Esophagus muscularis mucosa (tissue), 4 donors: ENCODE results near the gene PPP1R1B. TPM values are rescaled to one million over a fixed set of nuclear protein-coding genes. Genes with fewer than 3 reads are reported as not detected.

Source experiments
- DNase-seq: peaks from one replicate; pipeline ENCODE4 v3.0.0-alpha.2; 2017; ENCODE audit errors: extremely low spot score
- H3K27ac ChIP-seq, 4 donors: fragments of 200-600 bp; sonication (generic); replicated peaks in 1 of 4; 1 replicate in 3 of 4; 2 replicates in 1 of 4; pipeline ENCODE4 v1.5.1; 2016 to 2019; ENCODE audit warnings: mild to moderate bottlenecking in 1 of 4
- H3K27me3 ChIP-seq, 4 donors: fragments of 200-600 bp; sonication (generic); one replicate each; pipeline versions ENCODE4 v1.5.1 to v1.6.0; 2016 to 2019
- H3K36me3 ChIP-seq, 4 donors: fragments of 200-600 bp; sonication (generic); one replicate each; pipeline ENCODE4 v1.5.1; 2016 to 2019
- H3K4me1 ChIP-seq, 4 donors: fragments of 200-600 bp; sonication (generic); one replicate each; pipeline ENCODE4 v1.5.1; 2016 to 2019
- H3K4me3 ChIP-seq, 4 donors: fragments of 200-600 bp; sonication (generic); 1 replicate in 2 of 4; 2 replicates in 2 of 4; pipeline ENCODE4 v1.5.1; 2016 to 2019; ENCODE audit warnings: mild to moderate bottlenecking in 4 of 4, moderate library complexity in 1 of 4
- H3K9me3 ChIP-seq, 4 donors: fragments of 200-600 bp; sonication (generic); 1 replicate in 3 of 4; 2 replicates in 1 of 4; pipeline ENCODE4 v1.5.1; 2016 to 2019
- EP300 ChIP-seq: sonication (generic); formaldehyde crosslinking; IDR thresholded peaks from one replicate; pipeline ENCODE4 v1.6.1; 2017; ENCODE audit warnings: antibody characterized with exemption
- POLR2A ChIP-seq: fragments of 450-650 bp; IDR thresholded peaks from one replicate; pipeline ENCODE4 v1.6.1; 2017; ENCODE audit warnings: antibody characterized with exemption, moderate library complexity, mild to moderate bottlenecking, low read depth
- POLR2AphosphoS5 ChIP-seq, 2 donors: sonication (generic); formaldehyde crosslinking; IDR thresholded peaks; one replicate each; pipeline ENCODE4 v1.6.1; 2017; ENCODE audit warnings: antibody characterized with exemption in 2 of 2
- WGBS: methylation state at CpG from one replicate; pipeline ENCODE4 v1.1.5; 2018; 5-methylcytosine and 5-hydroxymethylcytosine counted together
- intact Hi-C: fragments of 100-400 bp; cut with DNase I; formaldehyde crosslinking; loops from one replicate; pipeline ENCODE4 v1.15.1; 2023
- total RNA-seq, 4 donors: library from RNA; depleted of rRNA; stranded (reverse); fragments of >200 nt; gene quantifications; one replicate each; pipeline versions ENCODE4 v1.1.0 to v1.2.1, GENCODE V29; 2016
- TF ChIP-seq, protein P1 (sequence below), 3 experiments: fragments of 200-600 bp in 2 of 3; fragments of 450-650 bp in 1 of 3; sonication (generic) in 2 of 3; IDR thresholded peaks; one replicate each; pipeline ENCODE4 v1.5.1; 2017 to 2019; ENCODE audit warnings: antibody characterized with exemption in 3 of 3, mild to moderate bottlenecking in 2 of 3, moderate library complexity in 1 of 3

Gene PPP1R1B
- total RNA-seq, 4 donors from 2014 or later = 4.9 to 14.8 (median 9.8) TPM

DNA sequence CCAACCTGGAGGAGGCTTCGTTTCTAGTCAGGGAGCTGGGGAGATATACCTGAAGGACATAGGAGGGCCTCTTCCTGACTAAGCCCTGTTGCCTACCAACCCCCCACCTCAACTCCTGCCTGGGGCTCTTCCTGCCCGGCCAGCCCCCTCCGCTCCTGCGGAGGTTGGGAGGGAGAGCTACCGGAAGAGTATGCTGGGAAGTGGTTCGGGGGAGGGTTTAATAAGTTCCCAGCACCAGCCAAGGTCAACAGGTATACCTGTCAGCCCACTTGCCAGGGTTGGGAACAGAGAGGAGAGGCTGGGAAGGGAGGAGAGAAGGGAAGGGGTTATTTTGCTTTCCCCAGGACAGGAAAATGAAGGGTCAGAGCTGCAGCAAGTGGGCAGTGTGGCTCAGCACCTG lies 4.7 kb downstream of the PPP1R1B start:
- no peaks in the 10 kb centered on the region for H3K36me3 ChIP-seq
- DNase-seq = no peak
- H3K27ac ChIP-seq = peak overlapping the region in 1 of 4 donors; percentile 34
- no peaks in the 10 kb centered on the region for H3K9me3 ChIP-seq
- 30% methylated on average over 6 of the region's 6 CpGs for WGBS
- TF ChIP-seq EP300 (no peak), POLR2AphosphoS5 (IDR thresholded peaks at IDR 0.05) (no peak), POLR2A (no peak)
- TF ChIP-seq, protein P1, sequence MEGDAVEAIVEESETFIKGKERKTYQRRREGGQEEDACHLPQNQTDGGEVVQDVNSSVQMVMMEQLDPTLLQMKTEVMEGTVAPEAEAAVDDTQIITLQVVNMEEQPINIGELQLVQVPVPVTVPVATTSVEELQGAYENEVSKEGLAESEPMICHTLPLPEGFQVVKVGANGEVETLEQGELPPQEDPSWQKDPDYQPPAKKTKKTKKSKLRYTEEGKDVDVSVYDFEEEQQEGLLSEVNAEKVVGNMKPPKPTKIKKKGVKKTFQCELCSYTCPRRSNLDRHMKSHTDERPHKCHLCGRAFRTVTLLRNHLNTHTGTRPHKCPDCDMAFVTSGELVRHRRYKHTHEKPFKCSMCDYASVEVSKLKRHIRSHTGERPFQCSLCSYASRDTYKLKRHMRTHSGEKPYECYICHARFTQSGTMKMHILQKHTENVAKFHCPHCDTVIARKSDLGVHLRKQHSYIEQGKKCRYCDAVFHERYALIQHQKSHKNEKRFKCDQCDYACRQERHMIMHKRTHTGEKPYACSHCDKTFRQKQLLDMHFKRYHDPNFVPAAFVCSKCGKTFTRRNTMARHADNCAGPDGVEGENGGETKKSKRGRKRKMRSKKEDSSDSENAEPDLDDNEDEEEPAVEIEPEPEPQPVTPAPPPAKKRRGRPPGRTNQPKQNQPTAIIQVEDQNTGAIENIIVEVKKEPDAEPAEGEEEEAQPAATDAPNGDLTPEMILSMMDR (IDR thresholded peaks at IDR 0.05) = no peak
- H3K27me3 ChIP-seq = peaks cover 0 to 64% (median 20%) of the 10 kb centered on the region in 4 donors
- peaks cover 23 to 36% (median 29%) of the 10 kb centered on the region in 4 donors for H3K4me1 ChIP-seq
- intact Hi-C loops = no loop called here
- no peak overlapping the region for H3K4me3 ChIP-seq

- Histone ChIP-seq H3K4me1 (peaks cover 17 to 31% (median 24%) of the 10 kb centered on the region in 4 donors), H3K4me3 (no peak overlapping the region), H3K36me3 (no peaks in the 10 kb centered on the region), H3K9me3 (no peaks in the 10 kb centered on the region), H3K27me3 (peaks cover 0 to 54% (median 11%) of the 10 kb centered on the region in 4 donors), H3K27ac (peak overlapping the region in 1 of 4 donors; percentile 34)
- intact Hi-C loops = no loop called here
- no peak for DNase-seq
- 43% methylated on average over 11 of the region's 13 CpGs for WGBS
- TF ChIP-seq EP300 (no peak), POLR2AphosphoS5 (IDR thresholded peaks at IDR 0.05) (no peak), POLR2A (no peak)
- TF ChIP-seq, protein P1 (IDR thresholded peaks at IDR 0.05) = no peak
Measured at GRCh38 chr17:39632153-39632941, 5.6 kb downstream of the PPP1R1B start.

DNA sequence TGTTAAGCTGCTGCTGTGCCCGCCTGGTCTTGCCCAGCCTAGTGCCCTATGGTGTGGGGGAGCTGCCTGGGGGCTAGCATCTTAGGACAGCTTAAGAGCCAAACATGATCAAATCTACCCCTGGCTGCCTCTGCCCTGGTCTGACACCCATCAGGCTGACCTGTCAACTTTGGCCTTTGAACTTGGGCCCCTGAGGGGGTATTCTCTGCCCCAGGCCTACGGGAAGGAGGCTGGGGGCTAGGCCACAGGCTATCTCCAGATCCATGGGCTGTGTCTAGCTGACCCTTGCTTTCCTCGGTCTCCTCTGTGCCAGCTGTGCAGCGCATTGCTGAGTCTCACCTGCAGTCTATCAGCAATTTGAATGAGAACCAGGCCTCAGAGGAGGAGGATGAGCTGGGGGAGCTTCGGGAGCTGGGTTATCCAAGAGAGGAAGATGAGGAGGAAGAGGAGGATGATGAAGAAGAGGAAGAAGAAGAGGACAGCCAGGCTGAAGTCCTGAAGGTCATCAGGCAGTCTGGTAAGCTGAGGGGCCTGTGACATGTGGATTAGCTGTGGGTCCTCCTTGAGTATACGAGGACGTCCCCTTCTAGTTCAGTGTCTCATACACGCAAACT lies 6.9 kb downstream of the PPP1R1B start:
- intact Hi-C loops = no loop called here
- TF ChIP-seq POLR2A = no peak
- TF ChIP-seq, protein P1 (IDR thresholded peaks at IDR 0.05) = no peak
- TF ChIP-seq EP300 = no peak
- TF ChIP-seq POLR2AphosphoS5 (IDR thresholded peaks at IDR 0.05) = no peak
- whole genome bisulfite sequencing = 59% methylated on average over 6 of the region's 8 CpGs

GRCh38 chr17:39634384-39634871 lies 7.7 kb downstream of the PPP1R1B start:
- Histone ChIP-seq H3K27ac (no peak overlapping the region), H3K9me3 (no peaks in the 10 kb centered on the region), H3K4me1 (peaks cover 35 to 49% (median 42%) of the 10 kb centered on the region in 4 donors), H3K27me3 (peaks cover 0 to 33% (median 5%) of the 10 kb centered on the region in 4 donors), H3K36me3 (no peaks in the 10 kb centered on the region), H3K4me3 (no peak overlapping the region)
- intact Hi-C loops = no loop called here
- TF ChIP-seq POLR2A = no peak
- TF ChIP-seq, protein P1 (IDR thresholded peaks at IDR 0.05) = peak; percentile 67 to 80 (median 70)
- 39% methylated on average over 2 of the region's 2 CpGs for WGBS
- no peak for DNase-seq

More for the DNA sequence above, 6.9 kb downstream of the PPP1R1B start:
- no peak for DNase-seq
- Histone ChIP-seq H3K27ac (peak overlapping the region in 1 of 4 donors; percentile 20), H3K36me3 (no peaks in the 10 kb centered on the region), H3K9me3 (no peaks in the 10 kb centered on the region), H3K4me3 (no peak overlapping the region), H3K27me3 (peaks cover 0 to 41% (median 5%) of the 10 kb centered on the region in 4 donors), H3K4me1 (peaks cover 27 to 41% (median 34%) of the 10 kb centered on the region in 4 donors)
